Central memory CD4-positive, alpha-beta T cell (primary cell): ENCODE measurements around the gene GRK7.
"Not testable (repeated sequence)": the region's sequence is repeated elsewhere in the genome, so short reads cannot be mapped to it uniquely, and the experiment has no call there.

Experiments used
- DNase-seq: peaks from one replicate; pipeline ENCODE4 v3.0.0; 2022

GRK7 gene

GRCh38 chr3:141796081-141796888 is 33.1 kb downstream of the GRK7 start:
- peak; percentile 60 for DNase-seq

GRCh38 chr3:141796889-141797781 is 33.9 kb downstream of the GRK7 start:
- peak; percentile 30 for DNase-seq

- DNase-seq, result no peak
These were observed 34.7 kb downstream of the GRK7 start for GRCh38 chr3:141797819-141798447.

GRCh38 chr3:141798448-141798845 is 35.2 kb downstream of the GRK7 start:
- no peak for DNase-seq

GRCh38 chr3:141802316-141803077 is 39.3 kb downstream of the GRK7 start:
- DNase-seq, result no peak

- not testable (repeated sequence) for DNase-seq
These were observed 40.3 kb downstream of the GRK7 start for GRCh38 chr3:141803538-141803937.

- DNase-seq, result no peak
These were observed 41.2 kb downstream of the GRK7 start for GRCh38 chr3:141804447-141804777.

- no peak for DNase-seq
These were observed 41.8 kb downstream of the GRK7 start for GRCh38 chr3:141804778-141805639.

GRCh38 chr3:141807277-141808033 is 44.2 kb downstream of the GRK7 start:
- no peak for DNase-seq

- no peak for DNase-seq
These were observed 45.4 kb downstream of the GRK7 start for GRCh38 chr3:141808586-141808985.

- DNase-seq, result no peak
These were observed 47.0 kb downstream of the GRK7 start for GRCh38 chr3:141810161-141810560.

- no peak for DNase-seq
These were observed 48.1 kb downstream of the GRK7 start for GRCh38 chr3:141811348-141811747.

GRCh38 chr3:141812084-141812483 is 48.9 kb downstream of the GRK7 start:
- no peak for DNase-seq

GRCh38 chr3:141812586-141812985 is 49.4 kb downstream of the GRK7 start:
- no peak for DNase-seq
